Ishikawa (cell line): Measurements from ENCODE around the gene PDCL2.

Source experiments
- CEBPB ChIP-seq: IDR thresholded peaks from 2 replicates; pipeline ENCODE4 v1.6.1; 2012
- CREB1 ChIP-seq: IDR thresholded peaks from 2 replicates; pipeline ENCODE4 v1.6.1; 2012; ENCODE audit warnings: low read depth
- EGR1 ChIP-seq: IDR thresholded peaks from 2 replicates; pipeline ENCODE4 v1.6.1; 2012
- EP300 ChIP-seq: IDR thresholded peaks from 2 replicates; pipeline ENCODE4 v1.6.1; 2012; ENCODE audit warnings: borderline replicate concordance
- FOXM1 ChIP-seq: IDR thresholded peaks from 2 replicates; pipeline ENCODE4 v1.6.1; 2012; ENCODE audit warnings: low read depth, borderline replicate concordance
- MAX ChIP-seq: IDR thresholded peaks from 2 replicates; pipeline ENCODE4 v1.6.1; 2012
- NFIC ChIP-seq: IDR thresholded peaks from 2 replicates; pipeline ENCODE4 v1.6.1; 2012
- RAD21 ChIP-seq: IDR thresholded peaks from 2 replicates; pipeline ENCODE4 v1.6.1; 2012; ENCODE audit warnings: low read depth
- REST ChIP-seq: IDR thresholded peaks from 2 replicates; pipeline ENCODE4 v1.6.1; 2012; ENCODE audit warnings: low read depth, mild to moderate bottlenecking
- TAF1 ChIP-seq: IDR thresholded peaks from 2 replicates; pipeline ENCODE4 v1.6.1; 2012; ENCODE audit warnings: low read depth, mild to moderate bottlenecking
- TCF12 ChIP-seq: IDR thresholded peaks from 2 replicates; pipeline ENCODE4 v1.6.1; 2012; ENCODE audit warnings: low read depth
- TEAD4 ChIP-seq: IDR thresholded peaks from 2 replicates; pipeline ENCODE4 v1.6.1; 2012
- USF1 ChIP-seq: IDR thresholded peaks from 2 replicates; pipeline ENCODE4 v1.6.1; 2012
- YY1 ChIP-seq: IDR thresholded peaks from 2 replicates; pipeline ENCODE4 v1.6.1; 2012; ENCODE audit warnings: low read depth
- ZBTB7A ChIP-seq: IDR thresholded peaks from 2 replicates; pipeline ENCODE4 v1.6.1; 2012; ENCODE audit warnings: low read depth

The PDCL2 gene

GRCh38 chr4:55528491-55528890, 63.6 kb downstream of the PDCL2 start:
- no peak for TF ChIP-seq TAF1
- no peak for TF ChIP-seq MAX
- TF ChIP-seq RAD21 = no peak
- no peak for TF ChIP-seq REST
- TF ChIP-seq CREB1 = no peak
- TF ChIP-seq NFIC = no peak

GRCh38 chr4:55524844-55525571, 67.0 kb downstream of the PDCL2 start:
- TF ChIP-seq EP300 (no peak), CEBPB (no peak), CREB1 (no peak), EGR1 (no peak), TCF12 (no peak), REST (no peak), FOXM1 (no peak), TAF1 (no peak), RAD21 (no peak), YY1 (no peak), TEAD4 (no peak), NFIC (no peak), USF1 (no peak)

GRCh38 chr4:55518442-55518841, 73.6 kb downstream of the PDCL2 start:
- TF ChIP-seq TEAD4 (no peak), EP300 (no peak), USF1 (no peak), RAD21 (no peak), EGR1 (no peak), YY1 (no peak), MAX (no peak), TAF1 (no peak), TCF12 (no peak), NFIC (no peak), CEBPB (no peak), FOXM1 (no peak), REST (no peak), CREB1 (no peak), ZBTB7A (no peak)

- no peak for TF ChIP-seq USF1
- TF ChIP-seq CEBPB = no peak
- no peak for TF ChIP-seq ZBTB7A
- TF ChIP-seq EGR1 = no peak
- no peak for TF ChIP-seq FOXM1
Measured at GRCh38 chr4:55517526-55518229, 74.4 kb downstream of the PDCL2 start.
